Nephron (organoid): Measurements from ENCODE around the gene GFI1B.
"Not testable (repeated sequence)": the region's sequence is repeated elsewhere in the genome, so short reads cannot be mapped to it uniquely, and the experiment has no call there.

Experiments
- H3K27ac Mint-ChIP-seq, 3 experiments: 2 replicates each; pipeline ENCODE4 v1.8.0; 2020; ENCODE audit warnings: mixed read lengths in 3 of 3, mild to moderate bottlenecking in 2 of 3, moderate library complexity in 1 of 3
- H3K27me3 Mint-ChIP-seq: 2 replicates; pipeline ENCODE4 v1.8.0; 2021; ENCODE audit warnings: low read depth, mild to moderate bottlenecking, moderate library complexity, mixed read lengths
- H3K36me3 Mint-ChIP-seq: 2 replicates; pipeline ENCODE4 v1.8.0; 2020; ENCODE audit warnings: low read depth, mixed read lengths
- H3K4me1 Mint-ChIP-seq: 2 replicates; pipeline ENCODE4 v1.8.0; 2020; ENCODE audit warnings: mixed read lengths
- H3K4me3 Mint-ChIP-seq, 3 experiments: 2 replicates each; pipeline ENCODE4 v1.8.0; 2020; ENCODE audit warnings: mild to moderate bottlenecking in 3 of 3, mixed read lengths in 3 of 3, moderate library complexity in 2 of 3
- H3K9me3 Mint-ChIP-seq: 2 replicates; pipeline ENCODE4 v1.8.0; 2020; ENCODE audit warnings: mixed read lengths
- CTCF ChIP-seq, 3 experiments: fragments of 200-600 bp; sonication (generic); IDR thresholded peaks; one replicate each; pipeline ENCODE4 v1.5.0; 2021; ENCODE audit warnings: antibody characterized with exemption in 3 of 3; ENCODE audit not compliant: unreplicated experiment in 3 of 3

GFI1B gene

GRCh38 chr9:132995879-132996278, 17.4 kb downstream of the GFI1B start:
- Mint-ChIP-seq H3K4me1 (peaks cover 11% of the 10 kb centered on the region), H3K36me3 (no peaks in the 10 kb centered on the region), H3K4me3 (no peak overlapping the region), H3K27ac (no peak overlapping the region), H3K9me3 (no peaks in the 10 kb centered on the region), H3K27me3 (peaks cover 38% of the 10 kb centered on the region)
- TF ChIP-seq CTCF (IDR thresholded peaks at IDR 0.05; ENCODE audit: unreplicated experiment in 3 of 3), result no peak

GRCh38 chr9:132996526-132996925, 18.0 kb downstream of the GFI1B start:
- Mint-ChIP-seq H3K4me1 (peaks cover 11% of the 10 kb centered on the region), H3K36me3 (no peaks in the 10 kb centered on the region), H3K9me3 (no peaks in the 10 kb centered on the region), H3K27me3 (peaks cover 40% of the 10 kb centered on the region), H3K27ac (no peak overlapping the region), H3K4me3 (no peak overlapping the region)
- no peak for TF ChIP-seq CTCF (IDR thresholded peaks at IDR 0.05; ENCODE audit: unreplicated experiment in 3 of 3)

GRCh38 chr9:132997591-132997990, 19.1 kb downstream of the GFI1B start:
- Mint-ChIP-seq H3K4me1 (peaks cover 10% of the 10 kb centered on the region), H3K9me3 (no peaks in the 10 kb centered on the region), H3K36me3 (no peaks in the 10 kb centered on the region), H3K27me3 (peaks cover 37% of the 10 kb centered on the region), H3K27ac (no peak overlapping the region), H3K4me3 (no peak overlapping the region)
- no peak for TF ChIP-seq CTCF (IDR thresholded peaks at IDR 0.05; ENCODE audit: unreplicated experiment in 3 of 3)

- H3K4me3 Mint-ChIP-seq, H3K36me3 Mint-ChIP-seq, H3K9me3 Mint-ChIP-seq, H3K27ac Mint-ChIP-seq: not testable (repeated sequence)
- Mint-ChIP-seq H3K4me1 (peaks cover 12% of the 10 kb centered on the region), H3K27me3 (peaks cover 33% of the 10 kb centered on the region)
These were observed 19.7 kb downstream of the GFI1B start for GRCh38 chr9:132998221-132998620.

- TF ChIP-seq CTCF (IDR thresholded peaks at IDR 0.05; ENCODE audit: unreplicated experiment in 3 of 3), result no peak
- Mint-ChIP-seq H3K27me3 (peaks cover 35% of the 10 kb centered on the region), H3K4me1 (peaks cover 19% of the 10 kb centered on the region), H3K4me3 (no peak overlapping the region), H3K9me3 (no peaks in the 10 kb centered on the region), H3K27ac (no peak overlapping the region), H3K36me3 (no peaks in the 10 kb centered on the region)
These were observed 20.5 kb downstream of the GFI1B start for GRCh38 chr9:132998831-132999635.

GRCh38 chr9:133002147-133003070, 23.9 kb downstream of the GFI1B start:
- Mint-ChIP-seq H3K36me3 (no peaks in the 10 kb centered on the region), H3K4me3 (no peak overlapping the region), H3K27me3 (peaks cover 40% of the 10 kb centered on the region), H3K27ac (no peak overlapping the region), H3K4me1 (peaks cover 16% of the 10 kb centered on the region), H3K9me3 (peaks cover 2% of the 10 kb centered on the region)
- TF ChIP-seq CTCF (IDR thresholded peaks at IDR 0.05; ENCODE audit: unreplicated experiment in 3 of 3), result no peak
